ENCODE measurements around the gene ACP7.
"Not testable (repeated sequence)": the region's sequence is repeated elsewhere in the genome, so short reads cannot be mapped to it uniquely, and the experiment has no call there.

ACP7 gene

GRCh38 chr19:39083983-39084731 is at the start of gene ACP7:
TSS of gene ACP7 (plus strand) at chr19:39084368. CDS start at chr19:39085270, 902 bp downstream.
- DNase-seq = peak in 13 of 56 donors; percentile 4 to 41 (median 21)

GRCh38 chr19:39036581-39036980 is 47.6 kb upstream of the ACP7 start:
- no peak for DNase-seq

- DNase-seq = no peak
These were observed 47.0 kb upstream of the ACP7 start for GRCh38 chr19:39037194-39037593.

GRCh38 chr19:39038098-39038497 is 46.1 kb upstream of the ACP7 start:
- DNase-seq = peak in 29 of 56 donors; percentile 1 to 63 (median 15)

- no peak for DNase-seq
These were observed 38.7 kb upstream of the ACP7 start for GRCh38 chr19:39045506-39045905.

- DNase-seq = no peak
These were observed 37.9 kb upstream of the ACP7 start for GRCh38 chr19:39046037-39046821.

- no peak for DNase-seq
These were observed 37.1 kb upstream of the ACP7 start for GRCh38 chr19:39047073-39047472.

- peak in 53 of 56 donors; percentile 8 to 89 (median 51) for DNase-seq
These were observed 31.9 kb upstream of the ACP7 start for GRCh38 chr19:39052243-39052746.

GRCh38 chr19:39052846-39053245 is 31.3 kb upstream of the ACP7 start:
- DNase-seq = peak in 28 of 56 donors; percentile 4 to 59 (median 39)

GRCh38 chr19:39053276-39054090 is 30.7 kb upstream of the ACP7 start:
- DNase-seq = peak in 30 of 56 donors; percentile 1 to 70 (median 37)

- no peak for DNase-seq
These were observed 30.1 kb upstream of the ACP7 start for GRCh38 chr19:39054091-39054470.

GRCh38 chr19:39057615-39058014 is 26.6 kb upstream of the ACP7 start:
- DNase-seq = no peak

- DNase-seq = no peak
These were observed 24.9 kb upstream of the ACP7 start for GRCh38 chr19:39059302-39059701.

GRCh38 chr19:39060171-39060570 is 24.0 kb upstream of the ACP7 start:
- DNase-seq = no peak

- peak in 2 of 56 donors; percentile 3 to 14 for DNase-seq
These were observed 19.8 kb upstream of the ACP7 start for GRCh38 chr19:39064405-39064804.

- DNase-seq = no peak
These were observed 18.2 kb upstream of the ACP7 start for GRCh38 chr19:39065928-39066327.

- DNase-seq = no peak
These were observed 17.1 kb upstream of the ACP7 start for GRCh38 chr19:39067104-39067503.

- DNase-seq = not testable (repeated sequence)
These were observed 15.9 kb upstream of the ACP7 start for GRCh38 chr19:39068259-39068658.

- no peak for DNase-seq
These were observed 13.3 kb upstream of the ACP7 start for GRCh38 chr19:39070888-39071287.

- no peak for DNase-seq
These were observed 9.9 kb upstream of the ACP7 start for GRCh38 chr19:39074205-39074692.

GRCh38 chr19:39074942-39075341 is 9.2 kb upstream of the ACP7 start:
- no peak for DNase-seq

All from amygdala (tissue), 56 donors.